ENCODE results near the gene WASF3.

Gene WASF3

GRCh38 chr13:26681036-26681435 is 123.6 kb downstream of the WASF3 start:
- DNase-seq (ENCODE audit: low spot score), result no peak

DNA sequence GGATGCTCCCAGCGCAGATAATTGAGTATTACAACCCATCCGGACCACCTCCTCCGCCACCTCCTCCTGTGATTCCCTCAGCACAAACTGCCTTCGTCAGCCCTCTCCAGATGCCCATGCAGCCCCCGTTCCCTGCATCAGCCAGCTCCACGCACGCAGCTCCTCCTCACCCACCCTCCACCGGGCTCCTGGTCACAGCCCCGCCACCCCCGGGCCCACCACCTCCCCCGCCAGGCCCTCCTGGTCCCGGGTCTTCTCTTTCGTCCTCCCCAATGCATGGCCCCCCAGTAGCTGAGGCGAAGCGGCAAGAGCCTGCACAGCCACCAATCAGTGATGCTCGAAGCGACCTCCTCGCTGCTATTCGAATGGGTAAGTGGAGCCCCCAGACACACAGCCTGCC is 125.1 kb downstream of the WASF3 start:
- no peak for DNase-seq (ENCODE audit: low spot score)

- no peak for DNase-seq (ENCODE audit: low spot score)
Measured at GRCh38 chr13:26685606-26686005, 128.1 kb downstream of the WASF3 start.

GRCh38 chr13:26686285-26686684 is 128.8 kb downstream of the WASF3 start:
- no peak for DNase-seq (ENCODE audit: low spot score)

- peak; percentile 46 for DNase-seq (ENCODE audit: low spot score)
Measured at GRCh38 chr13:26688286-26688685, 130.8 kb downstream of the WASF3 start.

GRCh38 chr13:26688980-26689379 is 131.5 kb downstream of the WASF3 start:
- no peak for DNase-seq (ENCODE audit: low spot score)

GRCh38 chr13:26693749-26694463 is 136.4 kb downstream of the WASF3 start:
- no peak for DNase-seq (ENCODE audit: low spot score)

- DNase-seq (ENCODE audit: low spot score), result no peak
Measured at GRCh38 chr13:26694609-26695359, 137.3 kb downstream of the WASF3 start.

GRCh38 chr13:26695360-26695705 is 137.8 kb downstream of the WASF3 start:
- no peak for DNase-seq (ENCODE audit: low spot score)

- DNase-seq (ENCODE audit: low spot score), result no peak
Measured at GRCh38 chr13:26695891-26696311, 138.4 kb downstream of the WASF3 start.

GRCh38 chr13:26697069-26697955 is 139.8 kb downstream of the WASF3 start:
- DNase-seq (ENCODE audit: low spot score), result no peak

DNA sequence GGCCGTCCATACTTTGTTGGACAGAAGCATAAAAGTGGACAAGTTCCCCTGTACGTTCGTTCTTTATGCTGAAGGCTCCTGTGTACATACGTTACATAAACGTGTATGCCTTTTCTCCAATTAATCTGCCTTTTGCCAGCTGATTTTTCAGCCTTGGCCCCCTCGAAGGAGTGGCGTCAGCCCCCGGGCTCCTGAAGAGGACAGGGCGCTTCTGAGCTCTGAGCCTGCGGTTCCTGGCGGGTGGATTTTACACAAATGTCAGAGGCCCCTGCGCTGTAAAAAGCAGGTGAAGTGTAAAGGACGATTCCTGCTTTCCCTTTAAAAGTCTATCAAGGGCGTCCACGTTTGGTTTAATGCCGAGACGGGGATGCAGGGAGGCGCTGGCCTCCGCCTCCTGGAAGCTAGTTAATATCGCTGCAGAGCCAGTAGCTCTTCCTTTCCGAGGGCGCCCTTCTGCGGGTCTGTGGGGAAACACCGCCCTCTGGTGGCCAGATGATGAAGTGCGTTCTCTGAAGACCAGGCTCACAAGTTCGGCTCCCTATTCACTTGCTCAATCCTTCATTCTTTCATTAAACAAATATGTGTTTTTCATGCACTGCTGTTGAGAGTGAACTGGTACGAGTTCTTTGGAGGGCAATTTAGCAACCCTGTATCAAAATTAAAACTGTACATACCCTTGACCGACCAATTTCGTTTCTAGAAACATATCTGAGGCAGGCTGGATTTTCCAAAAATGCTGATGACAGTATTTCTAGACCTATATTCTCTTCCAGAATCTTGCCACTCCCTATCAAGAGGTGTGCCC is 141.1 kb downstream of the WASF3 start:
- DNase-seq (ENCODE audit: low spot score), result peak; percentile 81

DNA sequence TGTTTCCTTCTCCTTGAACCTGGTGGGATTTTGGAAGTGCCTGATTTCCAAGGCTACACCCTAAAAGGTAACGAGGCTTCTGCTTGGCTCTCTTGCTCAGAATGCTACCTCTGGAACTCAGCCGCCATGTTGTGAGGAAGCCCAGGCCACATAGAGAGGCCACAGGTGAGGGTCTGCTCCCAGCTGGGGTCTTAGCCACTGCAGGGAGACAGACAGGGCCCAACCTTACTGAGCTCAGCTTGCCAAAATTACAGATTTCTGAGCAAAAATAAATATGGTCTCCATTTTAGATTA is 141.7 kb downstream of the WASF3 start:
- no peak for DNase-seq (ENCODE audit: low spot score)

DNA sequence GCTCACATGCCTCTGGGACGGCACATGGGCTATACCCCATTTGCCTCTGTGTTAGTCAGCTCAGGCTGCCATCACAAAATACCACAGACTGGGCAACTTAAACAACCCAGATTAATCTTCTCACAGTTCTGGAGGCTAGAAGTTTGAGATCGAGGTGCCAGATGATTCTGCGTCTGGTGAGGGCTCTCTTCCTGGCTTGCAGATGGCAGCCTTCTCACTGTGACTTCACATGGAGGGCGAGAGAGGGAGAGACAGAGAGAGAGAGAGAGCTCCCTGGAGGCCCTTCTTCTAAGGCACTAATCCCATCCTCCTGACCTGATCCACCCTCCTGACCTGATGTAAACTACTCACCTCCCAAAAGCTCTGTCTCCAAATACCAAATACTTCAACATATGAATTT is 148.1 kb downstream of the WASF3 start:
- no peak for DNase-seq (ENCODE audit: low spot score)

- no peak for DNase-seq (ENCODE audit: low spot score)
Measured at GRCh38 chr13:26706381-26706780, 148.9 kb downstream of the WASF3 start.

- DNase-seq (ENCODE audit: low spot score), result peak; percentile 60
Measured at GRCh38 chr13:26707122-26708006, 149.9 kb downstream of the WASF3 start.

DNA sequence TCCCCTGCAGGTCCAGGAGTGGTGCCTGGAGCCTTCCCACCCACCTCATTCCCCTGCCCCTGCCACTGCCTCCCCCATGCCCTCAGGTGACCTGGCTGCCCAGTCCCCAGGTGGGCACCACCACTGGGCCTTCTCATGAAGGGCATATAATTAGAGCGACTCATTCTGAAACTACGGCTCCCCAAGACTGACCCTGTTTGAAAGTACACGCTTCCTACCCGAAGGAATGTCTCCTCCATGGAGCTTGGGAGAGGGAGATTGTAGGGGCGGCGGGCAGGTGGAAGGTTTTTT is 150.5 kb downstream of the WASF3 start:
- no peak for DNase-seq (ENCODE audit: low spot score)

DNA sequence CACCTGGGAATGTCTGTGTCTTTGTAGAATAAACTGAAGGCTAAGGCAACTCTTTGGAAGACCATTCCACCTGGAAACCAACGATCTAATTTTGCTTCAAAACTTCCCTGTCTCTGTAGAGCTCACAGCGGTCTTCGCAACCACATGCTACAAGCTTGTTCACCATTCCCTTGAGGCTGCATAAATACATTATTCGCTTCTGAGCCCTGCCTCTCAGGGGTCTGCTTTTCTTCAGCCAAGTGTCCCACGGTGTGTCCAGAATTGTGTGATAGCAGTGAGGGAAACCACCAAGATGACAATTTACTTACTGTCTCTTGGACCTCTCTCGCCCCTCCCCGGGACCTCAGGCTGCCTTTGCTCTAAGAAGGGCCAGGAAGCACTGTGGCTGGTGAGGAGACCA is 152.0 kb downstream of the WASF3 start:
- no peak for DNase-seq (ENCODE audit: low spot score)

DNA sequence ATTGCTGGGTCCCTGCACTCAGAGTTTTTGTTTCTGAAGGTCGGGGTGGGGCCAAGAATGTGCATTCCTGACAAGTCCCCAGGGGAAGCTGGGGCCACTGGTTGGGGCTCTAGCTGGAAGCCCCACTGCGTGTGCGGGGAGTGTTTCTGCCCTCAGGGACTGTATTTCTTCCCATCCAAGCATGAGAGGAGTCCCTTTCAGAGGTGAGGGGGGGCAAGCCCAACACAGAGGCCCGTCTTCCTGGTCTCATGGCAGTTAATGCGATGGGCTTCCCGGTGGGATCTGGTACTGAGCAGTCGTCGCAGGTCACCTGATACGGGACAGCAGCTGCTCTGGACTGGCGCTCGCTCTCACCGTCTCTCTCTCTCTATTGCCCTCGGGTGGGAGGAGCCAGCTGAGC is 152.7 kb downstream of the WASF3 start:
- no peak for DNase-seq (ENCODE audit: low spot score)

DNA sequence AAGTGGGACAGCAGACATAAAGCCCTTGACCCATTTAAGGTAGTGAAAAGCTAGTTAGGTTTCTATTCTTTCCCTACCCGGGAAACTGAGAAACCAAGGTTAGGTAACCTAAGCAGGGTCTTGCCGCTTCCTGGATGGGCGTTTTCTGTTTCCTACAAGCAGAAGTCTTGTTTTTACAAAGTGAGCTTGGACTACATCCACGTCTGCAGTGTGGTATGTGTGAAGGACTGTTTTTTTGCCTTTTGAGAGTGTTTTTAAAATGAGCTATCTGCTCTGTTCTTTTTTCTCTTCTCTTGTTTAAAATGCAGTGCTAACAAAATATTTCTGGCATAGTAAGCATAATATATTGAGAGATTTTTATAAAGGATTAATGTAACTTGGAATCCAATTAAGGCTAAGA is 153.7 kb downstream of the WASF3 start:
- DNase-seq (ENCODE audit: low spot score), result no peak

- no peak for DNase-seq (ENCODE audit: low spot score)
Measured at GRCh38 chr13:26713341-26713740, 155.9 kb downstream of the WASF3 start.

Measured in globus pallidus (tissue), 1 donor.